OCI-LY3 (cell line): ENCODE data around the gene CCDC70.

Source experiments
- H2AFZ ChIP-seq: fragments of 200-600, 300-600 bp; shearing (Covaris generic); 2 replicates; pipeline ENCODE4 v1.6.0; 2014; ENCODE audit warnings: antibody characterized with exemption, low read depth, low read length
- H3K27ac ChIP-seq: fragments of 200-600, 300-600 bp; sonication (generic); 2 replicates; pipeline ENCODE4 v1.5.1; 2014; ENCODE audit warnings: mild to moderate bottlenecking, low read length, moderate library complexity, mixed read lengths
- H3K27me3 ChIP-seq: fragments of 200-600, 300-600 bp; sonication (generic); 2 replicates; pipeline ENCODE4 v1.6.1; 2014; ENCODE audit warnings: low read depth, low read length, mixed read lengths
- H3K36me3 ChIP-seq: fragments of 200-600, 300-600 bp; sonication (generic); replicated peaks from 2 replicates; pipeline ENCODE3; 2014; ENCODE audit warnings: low read depth, low read length, mixed read lengths
- H3K4me1 ChIP-seq: fragments of 300-600, 200-600 bp; sonication (generic); 2 replicates; pipeline ENCODE4 v1.6.1; 2014; ENCODE audit warnings: low read length, mixed read lengths
- H3K4me2 ChIP-seq: fragments of 200-600, 300-600 bp; sonication (generic); 2 replicates; pipeline ENCODE4 v1.6.1; 2014; ENCODE audit warnings: low read length, mixed read lengths
- H3K4me3 ChIP-seq: fragments of 300-600, 200-600 bp; sonication (generic); 2 replicates; pipeline ENCODE4 v1.5.1; 2014; ENCODE audit warnings: antibody characterized with exemption, mild to moderate bottlenecking, low read length, moderate library complexity
- H3K79me2 ChIP-seq: fragments of 300-600, 200-600 bp; shearing (Covaris generic); 2 replicates; pipeline ENCODE4 v1.6.1; 2014; ENCODE audit warnings: mild to moderate bottlenecking, low read length, mixed read lengths
- H3K9ac ChIP-seq: fragments of 300-600, 200-600 bp; shearing (Covaris generic); 2 replicates; pipeline ENCODE4 v1.6.0; 2014; ENCODE audit warnings: mild to moderate bottlenecking, low read length, moderate library complexity
- H3K9me3 ChIP-seq: fragments of 200-600, 300-600 bp; shearing (Covaris generic); 2 replicates; pipeline ENCODE4 v1.6.1; 2014; ENCODE audit warnings: low read length, mixed read lengths; ENCODE audit not compliant: insufficient read depth
- H4K20me1 ChIP-seq: fragments of 200-600, 300-600 bp; sonication (generic); 2 replicates; pipeline ENCODE4 v1.6.1; 2016; ENCODE audit warnings: low read length, mixed read lengths; ENCODE audit not compliant: insufficient read depth
- CTCF ChIP-seq: fragments of 200-600, 300-600 bp; sonication (generic); IDR thresholded peaks from 2 replicates; pipeline ENCODE4 v1.5.1; 2014; ENCODE audit warnings: antibody characterized with exemption, low read length, low read depth
- EZH2phosphoT487 ChIP-seq: fragments of 200-600 bp; shearing (Covaris generic); IDR thresholded peaks from 2 replicates; pipeline ENCODE4 v1.6.1; 2018; ENCODE audit warnings: antibody characterized with exemption, mixed run types, low read depth

Gene CCDC70

GRCh38 chr13:51840917-51841316, 20.9 kb upstream of the CCDC70 start:
- H3K9me3 ChIP-seq, result no peaks in the 10 kb centered on the region
- H3K4me2 ChIP-seq, result no peak overlapping the region
- peaks cover 22% of the 10 kb centered on the region for H3K27me3 ChIP-seq
- H3K79me2 ChIP-seq, result no peaks in the 10 kb centered on the region
- H4K20me1 ChIP-seq, result no peaks in the 10 kb centered on the region
- no peak overlapping the region for H3K4me3 ChIP-seq
- H3K4me1 ChIP-seq, result peaks cover 7% of the 10 kb centered on the region
- H2AFZ ChIP-seq, result no peak overlapping the region
- TF ChIP-seq CTCF (no peak), EZH2phosphoT487 (no peak)
- H3K36me3 ChIP-seq, result no peaks in the 10 kb centered on the region
- H3K27ac ChIP-seq, result no peak overlapping the region
- H3K9ac ChIP-seq, result no peak overlapping the region

- no peaks in the 10 kb centered on the region for H3K9me3 ChIP-seq
- H4K20me1 ChIP-seq, result no peaks in the 10 kb centered on the region
- H3K4me1 ChIP-seq, result peaks cover 7% of the 10 kb centered on the region
- no peak overlapping the region for H3K4me3 ChIP-seq
- H3K27me3 ChIP-seq, result peaks cover 22% of the 10 kb centered on the region
- no peak overlapping the region for H3K4me2 ChIP-seq
- no peak for TF ChIP-seq EZH2phosphoT487
- no peak for TF ChIP-seq CTCF
- no peaks in the 10 kb centered on the region for H3K79me2 ChIP-seq
- no peaks in the 10 kb centered on the region for H3K36me3 ChIP-seq
- no peak overlapping the region for H3K27ac ChIP-seq
- no peak overlapping the region for H3K9ac ChIP-seq
- no peak overlapping the region for H2AFZ ChIP-seq
Observed at GRCh38 chr13:51841732-51842131, 20.0 kb upstream of the CCDC70 start.

- Histone ChIP-seq H4K20me1 (no peaks in the 10 kb centered on the region), H3K27ac (no peak overlapping the region), H3K9me3 (no peaks in the 10 kb centered on the region), H3K79me2 (no peaks in the 10 kb centered on the region), H3K4me1 (peaks cover 7% of the 10 kb centered on the region), H3K4me2 (no peak overlapping the region), H2AFZ (no peak overlapping the region), H3K9ac (no peak overlapping the region), H3K4me3 (no peak overlapping the region), H3K36me3 (no peaks in the 10 kb centered on the region), H3K27me3 (peaks cover 22% of the 10 kb centered on the region)
- no peak for TF ChIP-seq CTCF
- TF ChIP-seq EZH2phosphoT487, result no peak
Observed at GRCh38 chr13:51843529-51843928, 18.2 kb upstream of the CCDC70 start.

GRCh38 chr13:51844862-51845573, 16.8 kb upstream of the CCDC70 start, which contains the start of gene TMEM272:
Gene TMEM272 (minus strand): TSS chr13:51845177. CDS start chr13:51838530, 6,647 bp downstream.
- peaks cover 22% of the 10 kb centered on the region for H3K27me3 ChIP-seq
- peak within 1 kb of the TSS; percentile 56 for H3K4me3 ChIP-seq
- H2AFZ ChIP-seq, result peak within 1 kb of the TSS; percentile 95
- H4K20me1 ChIP-seq, result no peaks in the 10 kb centered on the region
- H3K27ac ChIP-seq, result no peak within 1 kb of the TSS
- no peaks in the 10 kb centered on the region for H3K9me3 ChIP-seq
- peak within 1 kb of the TSS; percentile 43 for H3K4me2 ChIP-seq
- TF ChIP-seq CTCF (peak; percentile 98), EZH2phosphoT487 (no peak)
- peaks cover 7% of the 10 kb centered on the region for H3K4me1 ChIP-seq
- no peaks in the 10 kb centered on the region for H3K79me2 ChIP-seq
- no peaks in the 10 kb centered on the region for H3K36me3 ChIP-seq
- H3K9ac ChIP-seq, result no peak within 1 kb of the TSS
